Tibial nerve (tissue), 3 donors: ENCODE measurements around the gene CLIP3.

Source experiments
- POLR2A ChIP-seq, 2 donors: fragments of 450-650 bp; IDR thresholded peaks; one replicate each; pipeline ENCODE4 v1.6.1; 2017; ENCODE audit warnings: antibody characterized with exemption in 2 of 2, mild to moderate bottlenecking in 2 of 2, moderate library complexity in 2 of 2
- TF ChIP-seq, protein P1 (sequence below), 5 experiments: fragments of 200-600 bp in 3 of 5; fragments of 450-650 bp in 2 of 5; sonication (generic) in 3 of 5; IDR thresholded peaks; one replicate each; pipeline ENCODE4 v1.5.1; 2016 to 2019; ENCODE audit warnings: antibody characterized with exemption in 5 of 5, mild to moderate bottlenecking in 3 of 5, moderate library complexity in 2 of 5

- TF ChIP-seq, protein P1, sequence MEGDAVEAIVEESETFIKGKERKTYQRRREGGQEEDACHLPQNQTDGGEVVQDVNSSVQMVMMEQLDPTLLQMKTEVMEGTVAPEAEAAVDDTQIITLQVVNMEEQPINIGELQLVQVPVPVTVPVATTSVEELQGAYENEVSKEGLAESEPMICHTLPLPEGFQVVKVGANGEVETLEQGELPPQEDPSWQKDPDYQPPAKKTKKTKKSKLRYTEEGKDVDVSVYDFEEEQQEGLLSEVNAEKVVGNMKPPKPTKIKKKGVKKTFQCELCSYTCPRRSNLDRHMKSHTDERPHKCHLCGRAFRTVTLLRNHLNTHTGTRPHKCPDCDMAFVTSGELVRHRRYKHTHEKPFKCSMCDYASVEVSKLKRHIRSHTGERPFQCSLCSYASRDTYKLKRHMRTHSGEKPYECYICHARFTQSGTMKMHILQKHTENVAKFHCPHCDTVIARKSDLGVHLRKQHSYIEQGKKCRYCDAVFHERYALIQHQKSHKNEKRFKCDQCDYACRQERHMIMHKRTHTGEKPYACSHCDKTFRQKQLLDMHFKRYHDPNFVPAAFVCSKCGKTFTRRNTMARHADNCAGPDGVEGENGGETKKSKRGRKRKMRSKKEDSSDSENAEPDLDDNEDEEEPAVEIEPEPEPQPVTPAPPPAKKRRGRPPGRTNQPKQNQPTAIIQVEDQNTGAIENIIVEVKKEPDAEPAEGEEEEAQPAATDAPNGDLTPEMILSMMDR (IDR thresholded peaks at IDR 0.05), result no peak
- no peak for TF ChIP-seq POLR2A (IDR thresholded peaks at IDR 0.05)
Observed at GRCh38 chr19:35996777-35997176, 35.9 kb downstream of the CLIP3 start.
